AG04450 (cell line): ENCODE results near the gene ATG16L1. TPM values are rescaled to one million over a fixed set of nuclear protein-coding genes. Genes with fewer than 3 reads are reported as not detected.

Experiments used
- CTCF ChIA-PET: fragments of 300-600, 350-600 bp; formaldehyde crosslinking; extraction: SDS; loops from one replicate; lab custom pipeline; 2022; ENCODE audit warnings: antibody characterized with exemption, inconsistent platforms; lab: Charles Lee
- POLR2A ChIA-PET: fragments of 350-600 bp; formaldehyde crosslinking; extraction: SDS; loops from one replicate; lab custom pipeline; 2021; ENCODE audit warnings: antibody characterized with exemption, inconsistent platforms; lab: Yijun Ruan, JAX
- DNase-seq: peaks from one replicate; pipeline ENCODE4 v3.0.0-alpha.2; 2011; ENCODE audit warnings: low read depth, low spot score
- H3K27ac ChIP-seq: one replicate; pipeline ENCODE4 v1.5.1; 2012; ENCODE audit warnings: low read depth, low read length, control low read depth
- H3K27me3 ChIP-seq: one replicate; pipeline ENCODE4 v1.6.0; 2012; ENCODE audit warnings: low read length; ENCODE audit not compliant: control insufficient read depth, insufficient read depth
- H3K4me3 ChIP-seq: 2 replicates; pipeline ENCODE4 v1.5.1; 2011; ENCODE audit warnings: mild to moderate bottlenecking, low read depth, low read length, control low read depth
- H3K9me3 ChIP-seq: 2 replicates; pipeline ENCODE4 v1.5.1; 2012; ENCODE audit warnings: low read length; ENCODE audit not compliant: control insufficient read depth, insufficient read depth
- CTCF ChIP-seq: IDR thresholded peaks from 2 replicates; pipeline ENCODE4 v1.5.1; 2011; ENCODE audit warnings: low read depth, low read length, control low read depth, inconsistent platforms
- polyA plus RNA-seq: library from polyadenylated mRNA; depleted of rRNA; stranded (reverse); fragments of >200 nt; gene quantifications from 2 replicates; pipeline ENCODE4 v1.2.3, GENCODE V29; 2011; rRNA removed
- small RNA-seq: library from RNA; depleted of rRNA; stranded (forward); fragments of <200 nt; gene quantifications from one replicate; pipeline ENCODE3, GENCODE V24; 2012; ENCODE audit warnings: low read depth; ENCODE audit not compliant: insufficient read length

ATG16L1 gene
- polyA plus RNA-seq, 1 experiment = 32.8 TPM

GRCh38 chr2:233343171-233343705 is 91.8 kb downstream of the ATG16L1 start:
- CTCF ChIA-PET = interaction anchor here (3.3 kb wide), 1 partner anchor 11 kb away, joined by 15 read pairs; the partner anchor contains the start of gene DGKD
- POLR2A ChIA-PET = no interaction called here

More at GRCh38 chr2:233343171-233343705, 91.8 kb downstream of the ATG16L1 start:
- Histone ChIP-seq H3K27me3 (peaks cover under 1% of the 10 kb centered on the region), H3K4me3 (no peak overlapping the region), H3K27ac (no peak overlapping the region), H3K9me3 (no peaks in the 10 kb centered on the region)
- DNase-seq = no peak
- TF ChIP-seq CTCF = no peak

Small RNA genes lying within 50 kb of the gene (small RNA-seq; reads per million reads assigned to genes)
- gene RN7SL32P = not detected
- 4.3 reads per million, percentile 43 among the genes with 10 or more reads in this experiment for gene SCARNA5
- gene SCARNA6 = 2.7 reads per million, percentile 10 among the genes with 10 or more reads in this experiment

Other genes starting within 250 kb of the ATG16L1 start
- 0.07 and 0.10 TPM in 2 replicates for gene NGEF, start 238.4 kb upstream of the ATG16L1 start, polyA plus RNA-seq
- gene NEU2, start 219.0 kb upstream of the ATG16L1 start, polyA plus RNA-seq = not detected in 2 replicates
- gene INPP5D, start 191.3 kb upstream of the ATG16L1 start, polyA plus RNA-seq = 0.43 and 0.84 TPM in 2 replicates
- gene SAG, start 56.1 kb downstream of the ATG16L1 start, polyA plus RNA-seq = not detected in 2 replicates
- 9.1 and 10.8 TPM in 2 replicates for gene DGKD, start 102.8 kb downstream of the ATG16L1 start, polyA plus RNA-seq